ENCODE measurements around the gene NECTIN4.

Gene NECTIN4

GRCh38 chr1:161111117-161111516, 21.8 kb upstream of the NECTIN4 start:
- DNase-seq, result no peak

- DNase-seq, result no peak
These were observed 17.1 kb upstream of the NECTIN4 start for GRCh38 chr1:161106431-161106830.

GRCh38 chr1:161100556-161100955, 11.2 kb upstream of the NECTIN4 start:
- no peak for DNase-seq

GRCh38 chr1:161099090-161099802, 9.9 kb upstream of the NECTIN4 start:
- no peak for DNase-seq

- peak; percentile 67 for DNase-seq
These were observed 9.1 kb upstream of the NECTIN4 start, which contains the start of gene KLHDC9 for GRCh38 chr1:161098210-161099068. TSS of gene KLHDC9 (plus strand) at chr1:161098361. CDS start at chr1:161098536, 175 bp downstream.

- DNase-seq, result no peak
These were observed 7.2 kb upstream of the NECTIN4 start for GRCh38 chr1:161096530-161096929.

- DNase-seq, result no peak
These were observed 6.7 kb upstream of the NECTIN4 start for GRCh38 chr1:161096015-161096414.

GRCh38 chr1:161095230-161095629, 5.9 kb upstream of the NECTIN4 start:
- no peak for DNase-seq

GRCh38 chr1:161094481-161094880, 5.1 kb upstream of the NECTIN4 start:
- no peak for DNase-seq

- peak; percentile 55 for DNase-seq
These were observed 3.3 kb upstream of the NECTIN4 start for GRCh38 chr1:161092621-161093028.

- DNase-seq, result no peak
These were observed 2.6 kb upstream of the NECTIN4 start for GRCh38 chr1:161091796-161092507.

GRCh38 chr1:161091093-161091492, 1.7 kb upstream of the NECTIN4 start:
- DNase-seq, result no peak

GRCh38 chr1:161090617-161091016, 1.3 kb upstream of the NECTIN4 start:
- DNase-seq, result no peak

- DNase-seq, result no peak
These were observed 580 bp upstream of the NECTIN4 start for GRCh38 chr1:161089938-161090337.

GRCh38 chr1:161088587-161089110, 709 bp downstream of the NECTIN4 start:
- DNase-seq, result no peak

GRCh38 chr1:161086457-161086856, 2.9 kb downstream of the NECTIN4 start:
- DNase-seq, result no peak

GRCh38 chr1:161085165-161085564, 4.2 kb downstream of the NECTIN4 start:
- no peak for DNase-seq

GRCh38 chr1:161084597-161084988, 4.8 kb downstream of the NECTIN4 start:
- no peak for DNase-seq

GRCh38 chr1:161083748-161084596, 5.4 kb downstream of the NECTIN4 start:
- DNase-seq, result no peak

- no peak for DNase-seq
These were observed 6.2 kb downstream of the NECTIN4 start for GRCh38 chr1:161082996-161083747.

GRCh38 chr1:161082483-161082882, 6.9 kb downstream of the NECTIN4 start:
- DNase-seq, result no peak
